H1 (cell line): ENCODE data around the gene GRIN2B. TPM values are rescaled to one million over a fixed set of nuclear protein-coding genes. Genes with fewer than 3 reads are reported as not detected.

Experiments used
- CTCF ChIA-PET: fragments of 300-600 bp; sonication (Branson Sonifier 250); formaldehyde crosslinking; loops from one replicate; lab custom pipeline; 2021; ENCODE audit not compliant: partially characterized antibody; lab: Charles Lee
- POLR2A ChIA-PET: fragments of 300-600 bp; sonication (Branson Sonifier 250); formaldehyde crosslinking; loops from one replicate; lab custom pipeline; 2021; ENCODE audit warnings: inconsistent platforms; ENCODE audit not compliant: partially characterized antibody; lab: Charles Lee
- DNase-seq, 2 experiments: peaks; one replicate each; pipeline versions ENCODE4 v3.0.0 to v3.0.0-alpha.2; 2010 to 2022; ENCODE audit warnings: low spot score in 2 of 2, low read depth in 1 of 2, mixed read lengths in 1 of 2
- FAIRE-seq: peaks from 2 replicates; lab custom pipeline; 2011; peaks lifted over from hg19 to GRCh38; lab: Jason Lieb, UNC
- H2AFZ ChIP-seq: 2 replicates; pipeline ENCODE4 v1.8.1; 2012; ENCODE audit warnings: low read length, inconsistent platforms
- H2AK5ac ChIP-seq: 2 replicates; pipeline ENCODE4 v1.6.1; 2013; ENCODE audit warnings: low read depth, low read length
- H2BK120ac ChIP-seq: replicated peaks from 2 replicates; pipeline ENCODE3; 2013; ENCODE audit warnings: low read depth, low read length, inconsistent platforms
- H2BK12ac ChIP-seq: 2 replicates; pipeline ENCODE4 v1.6.1; 2013; ENCODE audit warnings: low read depth, low read length
- H2BK15ac ChIP-seq: 2 replicates; pipeline ENCODE4 v1.6.1; 2013; ENCODE audit warnings: low read length
- H2BK20ac ChIP-seq: 2 replicates; pipeline ENCODE4 v1.6.1; 2013; ENCODE audit warnings: low read length
- H2BK5ac ChIP-seq: 2 replicates; pipeline ENCODE4 v1.6.1; 2013; ENCODE audit warnings: low read depth, low read length
- H3K14ac ChIP-seq: 2 replicates; pipeline ENCODE4 v1.6.1; 2013; ENCODE audit warnings: inconsistent platforms; ENCODE audit not compliant: insufficient read length
- H3K18ac ChIP-seq: 2 replicates; pipeline ENCODE4 v1.6.1; 2013; ENCODE audit warnings: low read length; ENCODE audit errors: extremely low read depth
- H3K23ac ChIP-seq: 2 replicates; pipeline ENCODE4 v1.6.1; 2013; ENCODE audit warnings: inconsistent platforms; ENCODE audit not compliant: insufficient read length
- H3K23me2 ChIP-seq: 2 replicates; pipeline ENCODE4 v1.6.1; 2013; ENCODE audit warnings: low read depth, low read length
- H3K27ac ChIP-seq: 2 replicates; pipeline ENCODE4 v1.6.1; 2011; ENCODE audit warnings: low read depth, low read length, inconsistent platforms
- H3K27me3 ChIP-seq, 4 experiments: replicated peaks in 1 of 4; 1 replicate in 1 of 4; 2 replicates in 3 of 4; pipeline versions ENCODE4 v1.6.1 to v1.8.1; 2011 to 2013; ENCODE audit warnings: low read length in 3 of 4, mild to moderate bottlenecking in 3 of 4, inconsistent platforms in 2 of 4, mixed read lengths in 2 of 4, moderate library complexity in 1 of 4; ENCODE audit not compliant: control insufficient read depth in 3 of 4, insufficient read depth in 3 of 4; ENCODE audit errors: extremely low read depth in 1 of 4
- H3K36me3 ChIP-seq, 4 experiments: 2 replicates each; pipeline versions ENCODE4 v1.6.1 to v1.8.1; 2011 to 2013; ENCODE audit warnings: mild to moderate bottlenecking in 4 of 4, low read length in 3 of 4, moderate library complexity in 2 of 4, control low read depth in 1 of 4, inconsistent platforms in 1 of 4; ENCODE audit not compliant: insufficient read depth in 4 of 4, control insufficient read depth in 2 of 4
- H3K4ac ChIP-seq: replicated peaks from 2 replicates; pipeline ENCODE3; 2013; ENCODE audit warnings: low read length, low read depth, mixed read lengths, inconsistent platforms; ENCODE audit not compliant: insufficient read length
- H3K4me1 ChIP-seq, 4 experiments: replicated peaks in 1 of 4; 1 replicate in 1 of 4; 2 replicates in 3 of 4; pipeline versions ENCODE4 v1.6.1 to v1.8.1; 2011 to 2013; ENCODE audit warnings: low read length in 3 of 4, inconsistent platforms in 2 of 4, mixed read lengths in 1 of 4; ENCODE audit not compliant: insufficient read depth in 4 of 4, control insufficient read depth in 3 of 4
- H3K4me2 ChIP-seq, 2 experiments: 2 replicates each; pipeline versions ENCODE4 v1.6.1 to v1.8.1; 2011 to 2013; ENCODE audit warnings: low read depth in 2 of 2, low read length in 2 of 2, control low read depth in 1 of 2, inconsistent platforms in 1 of 2, mild to moderate bottlenecking in 1 of 2; ENCODE audit not compliant: insufficient read depth in 1 of 2
- H3K4me3 ChIP-seq, 4 experiments: fragments of 200-600, 300-600 bp in 1 of 4; sonication (generic), shearing (Covaris generic), sonication (Bioruptor Twin) in 1 of 4; 2 replicates each; pipeline versions ENCODE4 v1.5.1 to v1.8.1; 2011 to 2016; ENCODE audit warnings: low read length in 4 of 4, low read depth in 3 of 4, control low read depth in 2 of 4, inconsistent platforms in 2 of 4, mild to moderate bottlenecking in 2 of 4, mixed read lengths in 1 of 4, moderate library complexity in 1 of 4; ENCODE audit not compliant: insufficient read depth in 2 of 4; ENCODE audit errors: extremely low read depth in 1 of 4
- H3K56ac ChIP-seq: replicated peaks from 2 replicates; pipeline ENCODE3; 2013; ENCODE audit warnings: low read depth, mild to moderate bottlenecking, mixed read lengths, low read length, inconsistent platforms; ENCODE audit not compliant: insufficient read length
- H3K79me1 ChIP-seq: 2 replicates; pipeline ENCODE4 v1.6.1; 2013; ENCODE audit warnings: low read depth, low read length, control low read depth
- H3K79me2 ChIP-seq, 2 experiments: 2 replicates each; pipeline versions ENCODE4 v1.6.1 to v1.8.1; 2012 to 2013; ENCODE audit warnings: low read length in 2 of 2, mild to moderate bottlenecking in 2 of 2, inconsistent platforms in 1 of 2; ENCODE audit not compliant: insufficient read depth in 2 of 2, control insufficient read depth in 1 of 2
- H3K9ac ChIP-seq, 4 experiments: replicated peaks in 1 of 4; 1 replicate in 1 of 4; 2 replicates in 3 of 4; pipeline versions ENCODE4 v1.6.1 to v1.8.1; 2011 to 2013; ENCODE audit warnings: low read depth in 3 of 4, low read length in 3 of 4, control low read depth in 2 of 4, mild to moderate bottlenecking in 2 of 4, moderate library complexity in 2 of 4, inconsistent platforms in 1 of 4; ENCODE audit errors: extremely low read depth in 1 of 4
- H3K9me3 ChIP-seq, 2 experiments: 2 replicates each; pipeline versions ENCODE4 v1.6.1 to v1.8.1; 2012 to 2013; ENCODE audit warnings: mild to moderate bottlenecking in 2 of 2, moderate library complexity in 2 of 2, control low read depth in 1 of 2, inconsistent platforms in 1 of 2, low read depth in 1 of 2, low read length in 1 of 2, mixed read lengths in 1 of 2; ENCODE audit not compliant: insufficient read depth in 2 of 2
- H4K20me1 ChIP-seq, 2 experiments: replicated peaks in 1 of 2; 2 replicates each; pipeline versions ENCODE3 to v1.8.1; 2011 to 2013; ENCODE audit warnings: inconsistent platforms in 2 of 2, low read length in 2 of 2, mild to moderate bottlenecking in 1 of 2; ENCODE audit not compliant: insufficient read depth in 2 of 2, control insufficient read depth in 1 of 2
- H4K5ac ChIP-seq: 2 replicates; pipeline ENCODE4 v1.6.1; 2013; ENCODE audit warnings: low read length, low read depth, mixed read lengths, inconsistent platforms; ENCODE audit not compliant: insufficient read length
- H4K8ac ChIP-seq: 2 replicates; pipeline ENCODE4 v1.8.0; 2013; ENCODE audit warnings: mild to moderate bottlenecking, moderate library complexity, low read length, inconsistent platforms; ENCODE audit not compliant: insufficient read depth; ENCODE audit errors: extremely low read depth
- H4K91ac ChIP-seq: replicated peaks from 2 replicates; pipeline ENCODE3; 2013; ENCODE audit warnings: low read length, mixed read lengths, inconsistent platforms; ENCODE audit not compliant: insufficient read length
- ATF2 ChIP-seq: IDR thresholded peaks from 2 replicates; pipeline ENCODE4 v1.6.1; 2012; ENCODE audit warnings: low read length, inconsistent platforms
- BCL11A ChIP-seq, 2 experiments: IDR thresholded peaks; one replicate each; pipeline ENCODE4 v1.6.1; 2011; ENCODE audit warnings: low read depth in 2 of 2, low read length in 2 of 2, mild to moderate bottlenecking in 2 of 2
- CTCF ChIP-seq, 3 experiments: IDR thresholded peaks; 1 replicate in 2 of 3; 2 replicates in 1 of 3; pipeline versions ENCODE4 v1.5.1 to v1.6.1; 2011; ENCODE audit warnings: low read length in 3 of 3, mild to moderate bottlenecking in 3 of 3, inconsistent platforms in 2 of 3, low read depth in 1 of 3, moderate library complexity in 1 of 3; ENCODE audit not compliant: insufficient read depth in 1 of 3; ENCODE audit errors: control extremely low read depth in 1 of 3
- EP300 ChIP-seq, 2 experiments: IDR thresholded peaks; 1 replicate in 1 of 2; 2 replicates in 1 of 2; pipeline ENCODE4 v1.6.1; 2011 to 2012; ENCODE audit warnings: low read depth in 2 of 2, low read length in 2 of 2, mild to moderate bottlenecking in 2 of 2, borderline replicate concordance in 1 of 2, inconsistent platforms in 1 of 2, moderate library complexity in 1 of 2
- EZH2 ChIP-seq: fragments of 200-600 bp; sonication (generic); IDR thresholded peaks from 2 replicates; pipeline ENCODE4 v1.7.1; 2012; ENCODE audit warnings: low read depth, mild to moderate bottlenecking, moderate library complexity, low read length, inconsistent platforms; ENCODE audit not compliant: severe bottlenecking
- KDM4A ChIP-seq: IDR thresholded peaks from one replicate; pipeline ENCODE4 v1.7.1; 2012; ENCODE audit warnings: low read depth, mild to moderate bottlenecking, moderate library complexity, low read length, inconsistent platforms; ENCODE audit not compliant: severe bottlenecking
- SP2 ChIP-seq: IDR thresholded peaks from 2 replicates; pipeline ENCODE4 v1.6.1; 2012; ENCODE audit warnings: mild to moderate bottlenecking, low read length, inconsistent platforms
- TAF7 ChIP-seq: optimal IDR thresholded peaks from 2 replicates; pipeline ENCODE3; 2011; ENCODE audit warnings: low read depth, mild to moderate bottlenecking, inconsistent platforms, low read length, moderate library complexity, borderline replicate concordance
- WGBS, 2 experiments: shearing (Covaris generic) in 1 of 2; methylation state at CpG; one replicate each; pipeline versions ENCODE4 v1.1.6 to v1.1.7; 2013 to 2015; ENCODE audit warnings: low lambda C conversion rate in 2 of 2, mixed read lengths in 2 of 2, inconsistent platforms in 1 of 2, low coverage in 1 of 2, missing lambda C conversion rate in 1 of 2; ENCODE audit not compliant: insufficient replicate concordance in 2 of 2, insufficient coverage in 1 of 2, insufficient read length in 1 of 2; ENCODE audit errors: extremely low coverage in 1 of 2, missing lambda C conversion rate in 1 of 2; 5-methylcytosine and 5-hydroxymethylcytosine counted together
- polyA plus RNA-seq, 7 experiments: library from polyadenylated mRNA; depleted of rRNA in 3 of 7; stranded (reverse) in 5 of 7; unstranded in 2 of 7; fragments of >200 nt in 5 of 7; fragments of 200-250 nt in 2 of 7; gene quantifications; 1 replicate in 5 of 7; 2 replicates in 1 of 7; 4 replicates in 1 of 7; pipeline versions ENCODE4 v1.2.1 to v1.2.3, GENCODE V29; 2011 to 2013; ENCODE audit warnings: missing spikeins in 2 of 7, mixed read lengths in 2 of 7
- total RNA-seq: library from RNA; stranded (reverse); fragmentation: NEBNext Ultra II Directional; extraction: Animal tissue kit (Norgen Biotek cat#: 25700); gene quantifications from 2 replicates; pipeline ENCODE4 v1.2.1, GENCODE V29; 2021

The GRIN2B gene
- total and polyA plus RNA-seq, 2 of the 8 experiments (the other 6 are each of a cell fraction or from before 2014, with no cell fraction given), result 0.68 to 3.2 TPM

DNA sequence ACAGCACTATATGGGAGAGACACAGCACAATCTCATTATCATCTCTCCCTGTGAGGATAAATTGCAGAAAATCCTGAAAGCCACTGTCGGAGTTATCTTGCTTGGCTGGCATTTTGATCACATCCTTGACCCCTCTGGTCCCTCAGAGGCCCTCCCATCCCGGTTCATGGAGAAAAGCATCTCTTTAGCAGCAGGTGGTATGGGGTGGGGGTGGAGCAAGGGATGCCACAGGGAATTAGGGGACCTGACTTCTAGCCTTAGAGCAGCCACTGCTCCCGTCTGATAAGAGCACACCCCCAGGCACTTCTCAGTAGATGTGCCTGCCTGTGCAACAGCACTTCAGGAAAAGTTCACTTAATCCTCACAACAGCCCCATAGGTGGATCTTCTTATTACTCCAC, 38.6 kb downstream of the GRIN2B start:
- CTCF ChIA-PET, result interaction anchor here (0.8 to 2.6 kb wide), 10 partner anchors 8 to 580 kb away, joined by 3 to 21 read pairs (median 6); no protein-coding TSS in a partner anchor
- H3K4me1 ChIP-seq, result peaks cover 6 to 21% (median 17%) of the 10 kb centered on the region in 4 experiments
- no peak for TF ChIP-seq TAF7
- no peak for TF ChIP-seq BCL11A (IDR thresholded peaks at IDR 0.05; ENCODE audit: low read depth in 2 of 2, low read length in 2 of 2)
- TF ChIP-seq CTCF (IDR thresholded peaks at IDR 0.05; ENCODE audit: control extremely low read depth in 1 of 3, insufficient read depth in 1 of 3, low read depth in 1 of 3, low read length in 3 of 3), result no peak
- TF ChIP-seq SP2, result no peak
- no peak for TF ChIP-seq EZH2
- no peak for TF ChIP-seq EP300 (IDR thresholded peaks at IDR 0.05; ENCODE audit: borderline replicate concordance in 1 of 2, low read depth in 2 of 2, low read length in 2 of 2)
- TF ChIP-seq ATF2, result no peak
- no peak for TF ChIP-seq KDM4A

More for the DNA sequence above, 38.6 kb downstream of the GRIN2B start:
- no peak for FAIRE-seq
- peaks cover 4% of the 10 kb centered on the region; the same call in 1 of the 2 replicates for H3K23me2 ChIP-seq
- H3K4ac ChIP-seq, result no peak overlapping the region
- no peak overlapping the region for H4K5ac ChIP-seq
- H3K18ac ChIP-seq, result no peak overlapping the region
- no peak overlapping the region for H3K9ac ChIP-seq
- no peak for DNase-seq
- H4K20me1 ChIP-seq, result no peaks in the 10 kb centered on the region
- POLR2A ChIA-PET, result no interaction called here
- no peak overlapping the region for H3K27ac ChIP-seq
- H3K79me2 ChIP-seq, result no peaks in the 10 kb centered on the region
- no peak overlapping the region for H4K91ac ChIP-seq
- no peak overlapping the region for H3K14ac ChIP-seq
- no peak overlapping the region; a peak in 1 of 8 replicates for H3K4me3 ChIP-seq
- no peak overlapping the region for H2AK5ac ChIP-seq
- no peak overlapping the region for H4K8ac ChIP-seq
- peaks cover 0 to 3% of the 10 kb centered on the region in 2 experiments; a peak in 2 of 4 replicates for H3K9me3 ChIP-seq
- no peak overlapping the region for H2AFZ ChIP-seq
- H2BK20ac ChIP-seq, result no peak overlapping the region
- no peak overlapping the region for H3K23ac ChIP-seq
- 59% methylated on average over 3 of the region's 3 CpGs; no CpG with 5 or more reads in 1 of the 2 experiments for WGBS, 2 experiments
- H3K79me1 ChIP-seq, result no peaks in the 10 kb centered on the region
- no peak overlapping the region for H2BK120ac ChIP-seq
- H3K27me3 ChIP-seq, result no peaks in the 10 kb centered on the region
- no peak overlapping the region; a peak in 1 of 4 replicates for H3K4me2 ChIP-seq
- no peak overlapping the region for H2BK15ac ChIP-seq
- no peak overlapping the region for H2BK5ac ChIP-seq
- H3K56ac ChIP-seq, result no peak overlapping the region
- no peaks in the 10 kb centered on the region for H3K36me3 ChIP-seq
- no peak overlapping the region for H2BK12ac ChIP-seq
